OCI-LY3 (cell line): Measurements from ENCODE around the gene PREX1.
A peak's percentile ranks its signal among the peaks of the same experiment; 100 is the strongest.

Experiments
- H2AFZ ChIP-seq: fragments of 200-600, 300-600 bp; shearing (Covaris generic); 2 replicates; pipeline ENCODE4 v1.6.0; 2014; ENCODE audit warnings: antibody characterized with exemption, low read depth, low read length
- H3K27ac ChIP-seq: fragments of 200-600, 300-600 bp; sonication (generic); 2 replicates; pipeline ENCODE4 v1.5.1; 2014; ENCODE audit warnings: mild to moderate bottlenecking, low read length, moderate library complexity, mixed read lengths
- H3K27me3 ChIP-seq: fragments of 200-600, 300-600 bp; sonication (generic); 2 replicates; pipeline ENCODE4 v1.6.1; 2014; ENCODE audit warnings: low read depth, low read length, mixed read lengths
- H3K36me3 ChIP-seq: fragments of 200-600, 300-600 bp; sonication (generic); replicated peaks from 2 replicates; pipeline ENCODE3; 2014; ENCODE audit warnings: low read depth, low read length, mixed read lengths
- H3K4me1 ChIP-seq: fragments of 300-600, 200-600 bp; sonication (generic); 2 replicates; pipeline ENCODE4 v1.6.1; 2014; ENCODE audit warnings: low read length, mixed read lengths
- H3K4me2 ChIP-seq: fragments of 200-600, 300-600 bp; sonication (generic); 2 replicates; pipeline ENCODE4 v1.6.1; 2014; ENCODE audit warnings: low read length, mixed read lengths
- H3K4me3 ChIP-seq: fragments of 300-600, 200-600 bp; sonication (generic); 2 replicates; pipeline ENCODE4 v1.5.1; 2014; ENCODE audit warnings: antibody characterized with exemption, mild to moderate bottlenecking, low read length, moderate library complexity
- H3K79me2 ChIP-seq: fragments of 300-600, 200-600 bp; shearing (Covaris generic); 2 replicates; pipeline ENCODE4 v1.6.1; 2014; ENCODE audit warnings: mild to moderate bottlenecking, low read length, mixed read lengths
- H3K9ac ChIP-seq: fragments of 300-600, 200-600 bp; shearing (Covaris generic); 2 replicates; pipeline ENCODE4 v1.6.0; 2014; ENCODE audit warnings: mild to moderate bottlenecking, low read length, moderate library complexity
- H3K9me3 ChIP-seq: fragments of 200-600, 300-600 bp; shearing (Covaris generic); 2 replicates; pipeline ENCODE4 v1.6.1; 2014; ENCODE audit warnings: low read length, mixed read lengths; ENCODE audit not compliant: insufficient read depth
- H4K20me1 ChIP-seq: fragments of 200-600, 300-600 bp; sonication (generic); 2 replicates; pipeline ENCODE4 v1.6.1; 2016; ENCODE audit warnings: low read length, mixed read lengths; ENCODE audit not compliant: insufficient read depth
- CTCF ChIP-seq: fragments of 200-600, 300-600 bp; sonication (generic); IDR thresholded peaks from 2 replicates; pipeline ENCODE4 v1.5.1; 2014; ENCODE audit warnings: antibody characterized with exemption, low read length, low read depth
- EZH2phosphoT487 ChIP-seq: fragments of 200-600 bp; shearing (Covaris generic); IDR thresholded peaks from 2 replicates; pipeline ENCODE4 v1.6.1; 2018; ENCODE audit warnings: antibody characterized with exemption, mixed run types, low read depth

Gene PREX1

GRCh38 chr20:48856130-48856529 lies 28.3 kb upstream of the PREX1 start:
- Histone ChIP-seq H3K4me2 (peak overlapping the region; percentile 4; the same call in 1 of the 2 replicates), H3K9me3 (0 out of 2 replicates have a peak, but pooled peaks cover 4% of the 10 kb centered on the region), H2AFZ (no peak overlapping the region), H3K9ac (no peak overlapping the region), H3K27ac (no peak overlapping the region), H3K4me3 (no peak overlapping the region), H3K79me2 (no peaks in the 10 kb centered on the region), H3K36me3 (no peaks in the 10 kb centered on the region), H3K4me1 (peaks cover 63% of the 10 kb centered on the region), H4K20me1 (no peaks in the 10 kb centered on the region), H3K27me3 (no peaks in the 10 kb centered on the region)
- TF ChIP-seq EZH2phosphoT487: no peak
- no peak for TF ChIP-seq CTCF

GRCh38 chr20:48855046-48855445 lies 27.2 kb upstream of the PREX1 start:
- H2AFZ ChIP-seq: no peak overlapping the region
- H3K9ac ChIP-seq: no peak overlapping the region
- H3K36me3 ChIP-seq: no peaks in the 10 kb centered on the region
- no peak overlapping the region for H3K4me3 ChIP-seq
- peaks cover 54% of the 10 kb centered on the region for H3K4me1 ChIP-seq
- no peaks in the 10 kb centered on the region for H3K79me2 ChIP-seq
- H4K20me1 ChIP-seq: no peaks in the 10 kb centered on the region
- H3K27me3 ChIP-seq: no peaks in the 10 kb centered on the region
- H3K4me2 ChIP-seq: no peak overlapping the region
- H3K9me3 ChIP-seq: 0 out of 2 replicates have a peak, but pooled peaks cover 4% of the 10 kb centered on the region
- TF ChIP-seq EZH2phosphoT487 (no peak), CTCF (no peak)
- H3K27ac ChIP-seq: no peak overlapping the region

- Histone ChIP-seq H3K9ac (no peak overlapping the region), H2AFZ (no peak overlapping the region), H3K27ac (no peak overlapping the region), H3K27me3 (no peaks in the 10 kb centered on the region), H3K36me3 (no peaks in the 10 kb centered on the region), H3K4me3 (no peak overlapping the region), H3K4me2 (no peak overlapping the region), H3K4me1 (peaks cover 44% of the 10 kb centered on the region), H3K9me3 (0 out of 2 replicates have a peak, but pooled peaks cover 4% of the 10 kb centered on the region), H3K79me2 (no peaks in the 10 kb centered on the region), H4K20me1 (no peaks in the 10 kb centered on the region)
- TF ChIP-seq CTCF: no peak
- TF ChIP-seq EZH2phosphoT487: no peak
Observed at GRCh38 chr20:48852609-48853008, 24.8 kb upstream of the PREX1 start.

GRCh38 chr20:48851579-48851978 lies 23.8 kb upstream of the PREX1 start:
- H4K20me1 ChIP-seq: no peaks in the 10 kb centered on the region
- TF ChIP-seq EZH2phosphoT487 (no peak), CTCF (no peak)
- H3K27ac ChIP-seq: no peak overlapping the region
- H3K36me3 ChIP-seq: no peaks in the 10 kb centered on the region
- no peak overlapping the region for H3K9ac ChIP-seq
- H2AFZ ChIP-seq: no peak overlapping the region
- no peaks in the 10 kb centered on the region for H3K79me2 ChIP-seq
- no peak overlapping the region for H3K4me2 ChIP-seq
- peaks cover 44% of the 10 kb centered on the region for H3K4me1 ChIP-seq
- 0 out of 2 replicates have a peak, but pooled peaks cover 4% of the 10 kb centered on the region for H3K9me3 ChIP-seq
- H3K4me3 ChIP-seq: no peak overlapping the region
- H3K27me3 ChIP-seq: no peaks in the 10 kb centered on the region
